ENCODE results near the gene MICU1. TPM values are rescaled to one million over a fixed set of nuclear protein-coding genes. Genes with fewer than 3 reads are reported as not detected.
"Not testable (repeated sequence)": the region's sequence is repeated elsewhere in the genome, so short reads cannot be mapped to it uniquely, and the experiment has no call there.

Gene MICU1
- 10 to 100 TPM; 48.9 to 54.1 TPM for total RNA-seq
- long read RNA-seq, transcript MICU1-201 (12 exons, 2,383 nt): major isoform, 24 of 33 reads
- long read RNA-seq, partial matches to known transcripts: 1 of 33 reads
- long read RNA-seq, other reads (novel, unspliced or antisense): 8 of 33 reads

GRCh38 chr10:72625608-72626443 is at the start of gene MICU1:
Gene MICU1 (minus strand): TSS chr10:72626079. CDS start chr10:72566793, 59,286 bp downstream.
- DNase-seq (peak; percentile 97), ATAC-seq (peak; percentile 100)
- intact Hi-C loops (cut with DNase I, micrococcal nuclease): no loop called here

- intact Hi-C loops (cut with DNase I, micrococcal nuclease); ATAC-seq; DNase-seq: not testable (repeated sequence)
These were observed 48.3 kb upstream of the MICU1 start for GRCh38 chr10:72674174-72674573.

- DNase-seq (no peak), ATAC-seq (peak; percentile 77)
- intact Hi-C loops (cut with DNase I, micrococcal nuclease): no loop called here
These were observed 47.4 kb upstream of the MICU1 start for GRCh38 chr10:72673280-72673679.

- no peak for DNase-seq
- ATAC-seq: peak; percentile 77
- intact Hi-C loops (cut with DNase I, micrococcal nuclease): no loop called here
These were observed 41.5 kb upstream of the MICU1 start for GRCh38 chr10:72667207-72667864.

- ATAC-seq (no peak), DNase-seq (no peak)
- intact Hi-C loops (cut with DNase I, micrococcal nuclease): no loop called here
These were observed 40.0 kb upstream of the MICU1 start for GRCh38 chr10:72665925-72666324.

- DNase-seq (no peak), ATAC-seq (no peak)
- intact Hi-C loops (cut with DNase I, micrococcal nuclease): no loop called here
These were observed 38.1 kb upstream of the MICU1 start for GRCh38 chr10:72663971-72664370.

GRCh38 chr10:72661431-72661830 is 35.6 kb upstream of the MICU1 start:
- intact Hi-C loops (cut with DNase I, micrococcal nuclease): no loop called here
- ATAC-seq: peak; percentile 92
- no peak for DNase-seq

GRCh38 chr10:72660220-72660619 is 34.3 kb upstream of the MICU1 start:
- ATAC-seq (no peak), DNase-seq (no peak)
- intact Hi-C loops (cut with DNase I, micrococcal nuclease): no loop called here

GRCh38 chr10:72659694-72660093 is 33.8 kb upstream of the MICU1 start:
- no peak for DNase-seq
- intact Hi-C loops (cut with DNase I, micrococcal nuclease): no loop called here
- no peak for ATAC-seq

- intact Hi-C loops (cut with DNase I, micrococcal nuclease): no loop called here
- no peak for ATAC-seq
- DNase-seq: no peak
These were observed 33.0 kb upstream of the MICU1 start for GRCh38 chr10:72658696-72659400.

GRCh38 chr10:72654720-72655119 is 28.8 kb upstream of the MICU1 start:
- intact Hi-C loops (cut with DNase I, micrococcal nuclease): no loop called here
- DNase-seq: no peak

GRCh38 chr10:72653383-72654096 is 27.7 kb upstream of the MICU1 start:
- intact Hi-C loops (cut with DNase I, micrococcal nuclease): no loop called here

More at GRCh38 chr10:72654720-72655119, 28.8 kb upstream of the MICU1 start:
- no peak for ATAC-seq

GRCh38 chr10:72649291-72649690 is 23.4 kb upstream of the MICU1 start:
- DNase-seq (no peak), ATAC-seq (no peak)
- intact Hi-C loops (cut with DNase I, micrococcal nuclease): no loop called here

More at GRCh38 chr10:72653383-72654096, 27.7 kb upstream of the MICU1 start:
- no peak for ATAC-seq
- DNase-seq: no peak

- intact Hi-C loops (cut with DNase I, micrococcal nuclease): no loop called here
- no peak for ATAC-seq
- no peak for DNase-seq
These were observed 22.4 kb upstream of the MICU1 start for GRCh38 chr10:72648301-72648700.

- intact Hi-C loops (cut with DNase I, micrococcal nuclease); DNase-seq; ATAC-seq: not testable (repeated sequence)
These were observed 21.1 kb upstream of the MICU1 start for GRCh38 chr10:72646971-72647370.

GRCh38 chr10:72645263-72645858 is 19.5 kb upstream of the MICU1 start:
- DNase-seq: no peak
- intact Hi-C loops (cut with DNase I, micrococcal nuclease): no loop called here

GRCh38 chr10:72642318-72642717 is 16.4 kb upstream of the MICU1 start:
- no peak for DNase-seq
- intact Hi-C loops (cut with DNase I, micrococcal nuclease): no loop called here
- no peak for ATAC-seq

More at GRCh38 chr10:72645263-72645858, 19.5 kb upstream of the MICU1 start:
- no peak for ATAC-seq

GRCh38 chr10:72639441-72639873 is 13.6 kb upstream of the MICU1 start:
- DNase-seq (no peak), ATAC-seq (no peak)
- intact Hi-C loops (cut with DNase I, micrococcal nuclease): no loop called here

All from left colon (tissue), 2 donors.